HG03066 (cell line): ENCODE results near the gene CELA2B.
"Not testable (repeated sequence)": the region's sequence is repeated elsewhere in the genome, so short reads cannot be mapped to it uniquely, and the experiment has no call there.

ENCODE experiments used
- ATAC-seq: cut with Tn5 transposase; IDR thresholded peaks from one replicate; pipeline ENCODE4 v1.9.1; 2021; ENCODE audit warnings: low read depth; ENCODE audit not compliant: unreplicated experiment

Gene CELA2B

DNA sequence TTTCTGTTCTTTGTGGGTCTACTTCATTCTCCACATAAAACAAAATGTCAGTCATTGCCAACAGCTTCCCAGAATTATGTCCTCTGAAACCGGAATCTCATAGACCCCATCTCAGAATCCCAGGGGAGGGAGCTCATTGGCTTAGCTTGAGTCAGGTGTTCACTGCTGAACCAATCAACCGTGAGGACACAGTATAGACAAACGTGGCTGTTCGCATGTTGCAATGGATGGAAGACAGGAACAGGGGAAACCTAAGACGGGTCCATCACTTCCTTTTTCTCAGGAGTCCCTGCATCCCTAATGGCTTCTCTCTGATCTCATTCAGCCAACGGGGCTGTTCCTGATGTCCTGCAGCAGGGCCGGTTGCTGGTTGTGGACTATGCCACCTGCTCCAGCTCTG is 10.2 kb upstream of the CELA2B start:
- no peak for ATAC-seq

DNA sequence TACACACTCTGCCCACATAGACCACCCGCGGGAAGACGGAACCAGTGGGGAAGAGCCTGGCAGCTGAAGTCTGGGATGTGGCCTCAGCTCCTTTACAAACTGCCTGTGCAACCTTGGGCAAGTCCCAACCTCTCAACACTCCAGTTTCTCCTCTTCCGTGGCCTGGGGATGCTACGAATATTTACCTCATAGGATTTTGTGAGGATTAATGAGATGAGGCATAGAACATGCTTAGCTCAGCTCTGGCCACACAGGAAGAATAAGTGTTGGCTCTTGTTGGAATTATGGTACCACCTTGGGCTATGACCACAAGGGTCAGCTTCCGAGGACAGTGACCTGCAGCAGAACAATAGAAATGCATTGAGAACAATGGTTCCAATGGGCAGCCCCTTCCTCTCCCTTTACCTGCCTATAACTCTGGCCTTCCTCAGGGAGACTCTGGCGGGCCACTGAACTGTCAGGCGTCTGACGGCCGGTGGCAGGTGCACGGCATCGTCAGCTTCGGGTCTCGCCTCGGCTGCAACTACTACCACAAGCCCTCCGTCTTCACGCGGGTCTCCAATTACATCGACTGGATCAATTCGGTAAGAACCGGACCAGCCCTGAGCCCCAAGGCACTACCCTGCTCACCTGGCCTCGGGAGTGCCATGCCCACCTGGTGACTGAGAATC is 8.8 kb upstream of the CELA2B start:
- not testable (repeated sequence) for ATAC-seq

DNA sequence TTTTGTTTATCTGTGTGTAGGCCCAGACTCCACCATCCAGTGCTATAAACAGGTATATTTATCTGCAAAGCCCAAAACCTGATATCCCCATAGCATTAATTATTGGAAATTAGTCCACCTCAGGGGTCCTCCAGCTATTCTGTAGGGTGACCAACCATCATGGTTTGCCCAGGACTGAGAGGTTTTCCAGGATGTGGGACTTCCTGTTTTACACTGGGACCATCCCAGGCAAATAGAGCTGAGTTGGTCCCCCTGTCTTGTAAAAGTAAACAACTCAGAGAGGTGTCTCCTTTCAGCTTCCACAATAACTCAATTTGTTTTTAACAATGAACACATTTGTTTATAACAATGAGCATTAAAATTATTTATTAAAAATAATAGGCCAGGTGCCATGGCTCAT is 7.8 kb upstream of the CELA2B start:
- no peak for ATAC-seq

DNA sequence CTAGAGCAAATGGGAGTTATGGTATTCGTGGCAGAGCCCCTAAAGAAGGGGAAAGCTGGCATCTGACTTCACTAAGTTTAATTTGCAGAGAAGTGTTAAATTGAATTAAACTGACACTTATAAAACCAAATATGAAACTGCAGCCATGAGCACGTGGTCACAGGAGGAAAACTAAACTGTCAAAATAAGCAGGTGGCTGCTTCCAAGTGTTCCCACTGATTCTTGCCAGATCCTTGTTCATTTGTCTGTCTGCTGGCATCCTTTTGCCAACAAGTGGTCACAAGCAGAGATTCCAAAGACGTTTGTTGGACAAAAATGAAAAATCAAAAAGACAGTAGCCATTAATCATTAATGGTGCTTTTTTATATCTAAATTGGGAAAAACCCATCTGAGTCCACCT is 6.5 kb upstream of the CELA2B start:
- ATAC-seq = no peak

DNA sequence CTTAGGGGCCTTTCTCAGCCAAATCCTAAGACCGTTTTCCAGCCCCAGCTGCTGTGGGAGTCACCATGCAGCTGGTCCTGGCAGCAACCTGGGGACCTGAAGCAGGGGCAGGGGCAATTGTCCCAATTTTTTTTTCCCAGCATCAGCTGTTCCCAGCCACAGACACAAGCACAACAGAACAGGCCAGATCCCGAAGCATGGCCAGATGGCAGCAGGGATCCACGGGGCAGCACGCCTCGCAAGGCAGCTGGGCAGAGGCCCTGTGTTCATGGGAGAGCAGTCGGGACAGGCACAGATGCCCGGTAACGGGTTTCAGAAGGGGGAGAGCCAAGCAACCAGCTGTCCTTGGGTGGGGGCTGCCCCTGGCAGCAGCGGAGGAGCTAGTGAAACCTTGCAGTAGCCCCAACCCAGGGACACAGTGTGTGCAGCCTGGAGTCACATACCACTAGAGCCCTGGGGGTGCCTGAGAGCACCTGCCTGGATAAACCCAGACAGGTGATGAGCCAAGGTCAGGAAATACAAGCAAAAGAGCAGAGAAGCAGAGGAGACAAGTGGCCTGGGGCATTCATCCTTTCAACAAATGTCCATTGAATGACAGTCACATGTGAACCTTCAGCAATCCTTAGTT is 6.0 kb upstream of the CELA2B start:
- not testable (repeated sequence) for ATAC-seq

DNA sequence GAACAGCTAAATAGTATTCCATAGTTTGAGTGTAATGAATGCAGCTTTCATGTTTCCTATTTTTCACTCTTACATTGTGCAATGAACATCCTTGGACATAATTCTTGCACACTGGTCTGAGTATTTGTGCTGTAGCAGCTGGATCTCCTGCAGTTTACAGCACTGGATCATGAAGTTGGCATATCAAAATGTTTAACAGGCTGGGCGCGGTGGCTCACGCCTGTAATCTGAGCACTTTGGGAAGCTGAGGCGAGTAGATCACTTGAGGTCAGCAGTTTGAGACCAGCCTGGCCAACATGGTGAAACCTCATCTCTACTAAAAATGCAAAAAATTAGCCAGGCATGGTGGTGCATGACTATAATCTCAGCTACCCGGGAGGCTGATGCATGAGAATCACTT is 4.8 kb upstream of the CELA2B start:
- ATAC-seq = not testable (repeated sequence)

DNA sequence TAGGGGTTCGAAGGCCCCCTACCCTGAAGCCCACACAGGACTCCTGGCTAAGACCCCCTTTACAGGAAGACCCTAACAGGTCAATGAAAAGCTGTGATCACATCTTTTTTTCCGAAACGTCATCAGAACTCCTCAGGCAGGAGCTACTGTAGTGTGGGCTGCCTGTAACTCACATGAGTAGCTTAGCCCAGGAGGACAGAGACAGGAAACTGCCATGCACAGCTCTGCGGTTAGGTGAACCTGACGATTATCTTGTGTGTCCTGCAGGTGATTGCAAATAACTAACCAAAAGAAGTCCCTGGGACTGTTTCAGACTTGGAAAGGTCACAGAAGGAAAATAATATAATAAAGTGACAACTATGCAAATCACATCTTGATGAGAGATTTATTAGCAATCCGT is 4.2 kb upstream of the CELA2B start:
- ATAC-seq = not testable (repeated sequence)

DNA sequence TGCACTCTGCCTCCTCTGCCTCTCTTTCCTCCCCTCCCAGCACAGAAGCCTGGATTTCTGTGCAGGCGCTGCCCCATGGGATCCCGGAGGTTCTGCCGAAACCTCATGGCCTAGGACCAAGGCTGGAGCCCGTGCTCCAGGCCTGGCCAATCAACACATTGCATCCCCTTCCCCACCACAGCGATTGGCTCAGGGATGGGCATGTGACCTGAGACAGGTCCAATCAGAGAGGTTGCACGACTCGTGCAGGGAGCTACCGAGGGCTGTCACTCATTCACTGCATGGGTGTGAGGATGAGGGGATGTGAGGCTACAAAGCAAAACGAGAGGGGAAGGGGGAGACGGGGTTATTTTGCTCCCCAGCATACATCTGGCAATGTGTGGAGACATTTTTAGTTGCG is 3.3 kb upstream of the CELA2B start:
- no peak for ATAC-seq

DNA sequence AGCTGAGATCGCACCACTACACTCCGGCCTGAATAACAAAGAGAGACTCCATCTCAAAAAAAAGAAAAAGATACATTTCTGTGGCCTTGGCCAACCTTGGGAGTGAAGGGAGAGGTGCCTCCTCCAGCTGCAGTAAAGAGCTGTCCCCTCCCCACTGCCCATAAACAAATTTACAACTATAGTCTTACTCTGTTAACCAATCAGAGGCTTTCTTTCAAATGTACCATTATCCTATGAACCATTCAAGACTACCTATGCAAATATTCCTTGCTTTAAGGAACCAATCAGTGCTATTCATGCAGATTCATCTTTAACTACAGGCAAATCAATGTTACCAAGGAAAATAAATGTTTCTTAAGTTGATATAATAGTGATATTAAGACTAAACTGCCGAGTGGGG is 1.0 kb downstream of the CELA2B start:
- ATAC-seq = no peak

DNA sequence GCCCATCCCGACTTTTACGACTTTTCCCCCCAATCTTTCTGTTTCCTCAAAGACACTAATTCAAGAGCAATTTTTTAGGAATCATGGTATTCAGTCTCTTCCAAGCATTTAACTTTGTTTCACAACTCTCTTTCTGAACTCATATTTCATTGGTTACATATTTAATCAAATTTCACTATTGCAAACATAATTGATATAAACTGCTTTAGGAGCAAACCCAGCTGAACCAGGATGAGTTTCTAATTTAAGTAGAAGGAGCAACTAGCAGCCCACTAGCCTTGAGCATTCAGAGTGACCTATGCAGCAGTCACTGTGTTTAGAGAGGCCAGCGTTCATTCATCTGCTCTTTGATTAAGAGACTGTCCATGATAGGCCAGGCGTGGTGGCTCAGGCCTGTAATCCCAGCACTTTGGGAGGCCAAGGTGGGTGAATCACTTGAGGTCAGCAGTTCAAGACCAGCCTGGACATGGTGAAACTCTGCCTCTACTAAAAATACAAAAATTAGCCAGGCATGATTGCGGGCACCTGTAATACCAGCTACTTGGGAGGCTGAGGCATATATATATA is 1.8 kb downstream of the CELA2B start:
- no peak for ATAC-seq

DNA sequence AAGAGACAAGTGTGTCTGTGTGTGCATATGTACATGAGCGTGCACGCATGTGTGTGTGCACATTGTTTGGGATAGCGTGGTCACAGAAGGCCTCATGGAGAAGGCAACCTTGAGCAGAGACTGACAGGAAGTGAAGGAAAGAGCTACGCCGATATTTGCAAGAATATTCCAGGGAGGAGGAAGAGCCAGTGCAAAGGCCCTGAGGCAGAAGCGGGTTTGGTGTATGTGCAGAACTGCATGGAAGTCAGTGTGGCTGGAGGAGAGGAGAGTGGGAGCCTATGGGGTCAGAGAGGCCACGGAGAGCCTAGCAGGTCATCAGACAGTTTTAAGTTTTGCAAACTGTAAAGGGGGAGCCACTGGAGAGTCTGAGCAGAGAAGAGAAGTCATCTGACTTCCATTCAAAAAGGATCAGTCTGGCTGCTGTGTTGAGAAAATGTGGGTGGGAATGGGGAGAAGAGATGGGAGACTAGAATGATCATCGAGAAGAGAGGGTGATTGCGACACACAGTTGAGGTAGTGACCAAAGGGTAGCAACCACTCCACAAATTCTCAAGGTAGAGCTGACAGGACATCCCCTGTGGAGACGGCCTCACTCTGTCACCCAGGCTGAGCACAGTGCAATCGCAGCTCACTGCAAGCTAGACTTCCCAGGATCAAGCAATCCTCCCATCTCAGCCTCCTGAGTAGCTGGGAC is 3.9 kb downstream of the CELA2B start:
- ATAC-seq = no peak

DNA sequence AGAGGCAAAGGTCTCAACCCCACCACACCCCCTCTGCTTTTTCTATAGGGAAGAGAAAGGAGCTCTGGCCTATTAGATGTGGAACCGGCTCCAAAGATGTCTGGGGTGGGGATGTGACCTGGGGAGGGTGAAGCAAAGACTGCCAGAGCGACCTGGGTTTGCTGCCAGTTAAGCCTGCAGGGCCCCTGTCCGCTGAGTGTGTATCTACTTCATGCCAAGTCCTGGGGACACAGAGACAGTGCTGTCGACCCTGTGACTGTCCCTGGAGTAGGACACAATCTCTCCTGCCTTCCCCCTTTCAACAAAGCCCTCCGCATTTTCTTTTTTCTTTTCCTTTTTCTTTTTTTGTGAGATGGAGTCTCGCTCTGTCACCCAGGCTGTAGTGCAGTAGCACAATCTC is 6.6 kb downstream of the CELA2B start:
- not testable (repeated sequence) for ATAC-seq

DNA sequence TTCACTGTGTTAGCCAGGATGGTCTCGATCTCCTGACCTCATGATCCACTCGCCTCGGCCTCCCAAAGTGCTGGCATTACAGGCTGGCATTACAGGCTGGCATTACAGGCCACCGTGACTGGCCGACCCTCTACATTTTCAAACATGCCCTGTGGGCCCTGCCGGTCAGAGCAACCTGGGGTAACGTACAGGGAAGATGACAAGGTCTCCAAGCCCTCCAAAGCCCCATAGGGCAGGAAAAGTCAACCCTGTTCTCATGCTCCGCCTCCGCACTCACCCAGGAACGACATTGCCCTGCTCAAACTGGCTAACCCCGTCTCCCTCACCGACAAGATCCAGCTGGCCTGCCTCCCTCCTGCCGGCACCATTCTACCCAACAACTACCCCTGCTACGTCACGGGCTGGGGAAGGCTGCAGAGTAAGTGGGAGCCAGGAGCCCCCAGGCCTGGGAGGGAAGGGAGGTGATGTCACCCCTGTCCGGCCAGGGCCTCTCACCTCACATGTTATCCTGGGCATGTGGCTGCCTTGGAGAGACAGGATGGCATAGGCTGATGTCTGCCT is 7.2 kb downstream of the CELA2B start:
- not testable (repeated sequence) for ATAC-seq

DNA sequence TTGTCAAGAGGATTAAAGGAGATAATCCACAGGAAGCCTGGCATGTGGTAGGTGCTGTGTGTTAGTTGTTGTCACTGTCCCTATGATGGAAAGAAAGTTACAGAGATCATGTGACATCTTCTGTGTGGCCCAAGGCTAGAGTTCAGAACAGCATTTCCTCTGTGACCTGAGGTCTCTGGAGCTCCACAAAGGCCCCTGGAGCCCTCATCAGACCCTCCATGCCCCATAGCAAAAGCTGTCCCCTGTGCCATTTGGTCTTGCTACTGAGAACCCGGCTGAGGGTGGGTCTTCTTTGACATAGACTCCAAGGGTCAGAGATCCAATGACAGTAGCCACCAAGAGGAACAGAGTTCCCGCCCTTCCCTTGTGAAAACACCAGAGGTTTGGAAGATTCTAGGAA is 8.1 kb downstream of the CELA2B start:
- no peak for ATAC-seq

DNA sequence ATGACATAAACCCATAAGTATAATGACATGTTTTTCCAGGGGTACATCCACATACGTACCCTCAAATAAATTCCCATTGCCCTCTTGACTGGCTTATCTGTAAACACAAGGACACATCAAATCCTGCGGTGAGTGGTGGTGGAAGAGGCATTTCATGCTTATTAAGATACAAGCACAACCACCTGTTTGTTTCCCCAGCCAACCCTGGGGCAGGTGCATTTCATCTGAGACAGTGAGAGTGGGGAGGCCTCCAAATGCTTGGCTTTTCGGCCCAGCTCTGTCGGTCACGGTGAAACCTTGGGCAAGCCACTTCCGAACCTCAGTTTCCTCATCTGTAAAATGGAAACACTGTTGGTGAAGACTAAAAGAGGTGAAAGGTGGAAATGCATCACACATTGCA is 8.5 kb downstream of the CELA2B start:
- not testable (repeated sequence) for ATAC-seq

DNA sequence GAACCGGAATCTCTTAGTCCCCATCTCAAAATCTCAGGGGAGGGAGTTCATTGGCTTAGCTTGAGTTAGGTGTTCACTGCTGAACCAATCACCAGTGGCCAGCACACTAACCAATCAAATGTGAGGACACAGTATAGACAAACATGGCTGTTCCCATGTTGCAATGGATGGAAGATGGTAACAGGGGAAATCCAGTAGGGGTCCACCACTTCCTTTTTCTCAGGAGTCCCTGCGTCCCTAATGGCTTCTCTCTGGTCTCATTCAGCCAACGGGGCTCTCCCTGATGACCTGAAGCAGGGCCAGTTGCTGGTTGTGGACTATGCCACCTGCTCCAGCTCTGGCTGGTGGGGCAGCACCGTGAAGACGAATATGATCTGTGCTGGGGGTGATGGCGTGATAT is 9.7 kb downstream of the CELA2B start:
- ATAC-seq = no peak

DNA sequence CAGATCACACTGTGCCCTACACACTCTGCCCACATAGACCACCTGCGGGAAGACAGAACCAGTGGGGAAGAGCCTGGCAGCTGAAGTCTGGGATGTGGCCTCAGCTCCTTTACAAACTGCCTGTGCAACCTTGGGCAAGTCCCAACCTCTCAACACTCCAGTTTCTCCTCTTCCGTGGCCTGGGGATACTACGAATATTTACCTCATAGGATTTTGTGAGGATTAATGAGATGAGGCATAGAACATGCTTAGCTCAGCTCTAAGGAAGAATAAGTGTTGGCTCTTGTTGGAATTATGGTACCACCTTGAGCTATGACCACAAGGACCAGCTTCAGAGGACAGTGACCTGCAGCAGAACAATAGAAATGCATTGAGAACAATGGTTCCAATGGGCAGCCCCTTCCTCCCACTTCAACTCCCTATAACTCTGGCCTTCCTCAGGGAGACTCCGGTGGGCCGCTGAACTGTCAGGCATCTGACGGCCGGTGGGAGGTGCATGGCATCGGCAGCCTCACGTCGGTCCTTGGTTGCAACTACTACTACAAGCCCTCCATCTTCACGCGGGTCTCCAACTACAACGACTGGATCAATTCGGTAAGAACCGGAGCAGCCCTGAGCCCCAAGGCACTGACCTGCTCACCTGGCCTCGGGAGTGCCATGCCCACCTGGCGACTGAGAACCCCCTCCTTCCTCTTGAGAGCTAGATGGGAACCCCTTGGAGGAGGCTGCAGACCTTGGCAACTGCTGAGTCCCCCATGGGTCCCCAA is 11.1 kb downstream of the CELA2B start:
- not testable (repeated sequence) for ATAC-seq

DNA sequence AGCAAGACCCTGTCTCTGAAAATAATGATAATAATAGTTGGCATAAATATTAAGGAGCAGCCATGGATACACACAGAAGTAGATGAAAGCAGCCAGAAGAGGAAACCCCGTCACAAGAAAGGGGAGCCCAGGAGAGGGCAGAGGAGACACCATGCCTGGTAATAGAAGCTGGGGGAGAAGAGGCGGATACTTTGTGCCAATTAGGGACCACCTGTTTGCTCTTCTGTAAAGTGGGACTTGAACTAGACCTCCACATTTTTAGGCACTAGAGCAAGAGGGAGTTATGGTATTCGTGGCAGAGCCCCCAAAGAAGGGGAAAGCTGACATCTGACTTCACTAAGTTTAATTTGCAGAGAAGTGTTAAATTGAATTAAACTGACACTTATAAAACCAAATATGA is 12.5 kb downstream of the CELA2B start:
- no peak for ATAC-seq

DNA sequence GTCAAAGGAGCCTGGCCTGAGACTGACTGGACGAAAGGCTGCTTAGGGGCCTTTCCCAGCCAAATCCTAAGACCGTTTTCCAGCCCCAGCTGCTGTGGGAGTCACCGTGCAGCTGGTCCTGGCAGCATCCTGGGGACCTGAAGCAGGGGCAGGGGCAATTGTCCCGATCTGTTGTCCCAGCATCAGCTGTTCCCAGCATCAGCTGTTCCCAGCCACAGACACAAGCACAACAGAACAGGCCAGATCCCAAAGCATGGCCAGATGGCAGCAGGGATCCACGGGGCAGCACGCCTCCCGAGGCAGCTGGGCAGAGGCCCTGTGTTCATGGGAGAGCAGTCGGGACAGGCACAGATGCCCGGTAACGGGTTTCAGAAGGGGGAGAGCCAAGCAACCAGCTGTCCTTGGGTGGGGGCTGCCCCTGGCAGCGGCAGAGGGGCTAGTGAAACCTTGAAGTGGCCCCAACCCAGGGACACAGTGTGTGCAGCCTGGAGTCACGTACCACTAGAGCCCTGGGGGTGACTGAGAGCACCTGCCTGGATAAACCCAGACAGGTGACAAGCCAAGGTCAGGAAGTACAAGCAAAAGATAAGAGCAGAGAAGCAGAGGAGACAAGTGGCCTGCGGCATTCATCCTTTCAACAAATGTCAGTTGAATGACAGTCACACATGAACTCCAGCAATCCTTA is 13.3 kb downstream of the CELA2B start:
- no peak for ATAC-seq

DNA sequence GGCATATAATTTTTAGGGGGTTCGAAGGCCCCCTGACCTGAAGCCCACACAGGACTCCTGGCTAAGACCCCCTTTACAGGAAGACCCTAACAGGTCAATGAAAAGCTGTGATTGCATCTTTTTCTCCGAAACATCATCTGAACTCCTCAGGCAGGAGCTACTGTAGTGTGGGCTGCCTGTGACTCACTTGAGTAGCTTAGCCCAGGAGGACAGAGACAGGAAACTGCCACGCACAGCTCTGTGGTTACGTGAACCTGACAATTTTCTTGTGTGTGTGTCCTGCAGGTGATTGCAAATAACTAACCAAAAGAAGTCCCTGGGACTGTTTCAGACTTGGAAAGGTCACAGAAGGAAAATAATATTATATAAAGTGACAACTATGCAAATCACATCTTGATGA is 15.1 kb downstream of the CELA2B start:
- ATAC-seq = not testable (repeated sequence)
